GM23248 (cell line): ENCODE results near the gene SSTR5.

Source experiments
- EZH2 ChIP-seq: fragments of 200-600 bp; sonication (generic); IDR thresholded peaks from 2 replicates; pipeline ENCODE4 v1.6.1; 2018; ENCODE audit warnings: antibody characterized with exemption, mild to moderate bottlenecking; ENCODE audit not compliant: insufficient read depth, poor library complexity, severe bottlenecking
- EZH2phosphoT487 ChIP-seq: fragments of 200-600 bp; sonication (generic); IDR thresholded peaks from 2 replicates; pipeline ENCODE4 v1.6.1; 2018; ENCODE audit warnings: antibody characterized with exemption, moderate library complexity, mild to moderate bottlenecking, low read depth; ENCODE audit not compliant: insufficient read depth

DNA sequence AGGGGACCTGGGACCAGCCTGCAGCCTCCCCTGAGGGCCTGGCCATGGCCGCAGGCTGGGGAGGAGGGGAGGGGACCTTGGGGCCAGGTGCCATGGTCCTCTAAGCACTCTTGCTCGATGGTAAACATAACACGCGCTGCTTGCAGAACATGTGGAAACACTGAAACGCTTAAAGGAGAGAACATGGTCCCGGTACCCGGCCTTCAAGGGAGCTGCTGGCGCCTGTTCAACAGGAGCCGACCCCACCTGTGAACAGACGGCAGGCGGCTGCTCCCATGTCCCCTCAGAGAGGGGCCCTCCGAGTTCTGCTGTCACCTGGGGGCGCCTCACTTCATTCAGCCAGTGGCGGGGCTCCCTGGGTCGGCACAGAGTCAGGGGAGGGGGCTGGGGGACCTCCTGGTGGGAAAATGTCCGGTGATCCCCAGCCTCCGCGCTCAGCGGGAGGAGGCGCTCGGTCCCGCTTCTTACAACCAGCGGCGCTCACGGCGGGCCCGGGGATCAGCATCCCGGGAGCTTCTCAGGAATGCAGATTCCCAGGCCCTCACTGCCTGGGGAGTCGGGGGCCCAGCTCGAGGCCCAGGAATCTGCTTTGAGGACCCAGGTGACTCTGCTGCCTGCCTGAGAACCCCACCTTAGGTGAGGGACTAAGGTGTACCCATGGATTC is 854 bp upstream of the SSTR5 start:
- no peak for TF ChIP-seq EZH2phosphoT487
- no peak for TF ChIP-seq EZH2
